NCI-H1105 (cell line): Measurements from ENCODE around the gene LEF1.

Experiments used
- DNase-seq: peaks from one replicate; lab custom pipeline; 2025; lab: John Stamatoyannopoulos, UW

LEF1 gene

GRCh38 chr4:108148316-108148715 lies 20.4 kb downstream of the LEF1 start:
- no peak for DNase-seq

- no peak for DNase-seq
Measured at GRCh38 chr4:108146819-108147218, 21.9 kb downstream of the LEF1 start.

DNA sequence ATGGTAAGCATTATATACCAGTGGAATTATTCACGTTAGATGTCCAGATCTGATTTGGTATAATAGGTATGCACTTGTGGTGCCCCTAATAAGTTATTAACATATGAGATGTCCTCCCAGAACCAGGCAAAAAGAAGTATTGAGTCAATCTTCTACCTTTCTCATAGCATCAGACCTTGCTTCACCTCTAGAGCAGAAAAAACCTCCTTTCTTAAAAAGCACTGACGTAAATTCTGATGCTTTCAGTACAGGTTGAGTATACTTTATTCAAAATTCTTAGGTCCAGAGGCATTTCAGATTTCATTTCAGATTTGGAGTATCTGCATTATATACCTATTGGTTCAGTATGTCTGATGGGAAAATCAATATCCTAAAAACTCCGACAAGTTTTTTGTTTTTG lies 22.4 kb downstream of the LEF1 start:
- no peak for DNase-seq

DNA sequence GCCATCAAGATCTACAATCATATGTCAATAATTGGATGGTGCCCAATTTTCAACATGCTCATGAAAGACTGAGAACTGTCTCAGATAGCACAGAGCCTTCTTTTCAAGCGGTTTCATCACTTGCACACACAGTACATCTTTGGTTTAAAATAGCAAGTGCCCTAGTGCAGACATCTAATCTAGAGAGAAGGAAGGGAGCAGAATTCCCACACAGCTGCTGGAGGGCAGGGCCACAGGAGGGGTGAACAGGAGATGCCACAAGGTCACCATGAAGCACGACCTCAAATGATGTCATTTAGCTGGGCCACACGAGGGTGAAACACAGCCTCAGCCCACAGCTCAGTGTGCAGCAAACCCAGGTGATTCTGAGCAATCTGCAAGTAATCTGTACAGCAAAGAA lies 24.3 kb downstream of the LEF1 start:
- no peak for DNase-seq

GRCh38 chr4:108143515-108143914 lies 25.2 kb downstream of the LEF1 start:
- DNase-seq: no peak

DNA sequence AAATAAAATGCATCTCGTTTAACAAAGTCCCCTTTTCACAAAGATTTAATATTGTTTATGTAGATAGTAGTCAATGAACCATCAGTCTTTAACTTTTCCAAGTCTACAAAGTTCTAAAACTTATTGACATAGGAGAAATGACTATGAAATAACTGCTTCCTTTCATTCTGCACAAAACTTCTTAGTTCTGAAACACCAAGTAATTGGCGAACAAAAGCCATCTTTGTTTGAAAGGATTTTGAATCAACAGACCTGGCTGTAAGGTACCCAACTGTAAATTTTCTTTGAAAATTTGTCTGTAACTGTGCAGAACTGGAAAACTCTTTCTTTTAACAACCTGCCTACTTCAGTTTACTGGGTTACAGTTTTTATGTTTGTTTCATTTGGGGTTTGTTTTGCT lies 25.9 kb downstream of the LEF1 start:
- DNase-seq: no peak

GRCh38 chr4:108141213-108141950 lies 27.4 kb downstream of the LEF1 start:
- DNase-seq: peak; percentile 34

- DNase-seq: no peak
Measured at GRCh38 chr4:108140328-108140727, 28.4 kb downstream of the LEF1 start.

GRCh38 chr4:108139089-108139488 lies 29.6 kb downstream of the LEF1 start:
- DNase-seq: no peak

GRCh38 chr4:108135549-108136209 lies 33.1 kb downstream of the LEF1 start:
- peak; percentile 81 for DNase-seq

GRCh38 chr4:108130955-108131354 lies 37.8 kb downstream of the LEF1 start:
- DNase-seq: no peak

DNA sequence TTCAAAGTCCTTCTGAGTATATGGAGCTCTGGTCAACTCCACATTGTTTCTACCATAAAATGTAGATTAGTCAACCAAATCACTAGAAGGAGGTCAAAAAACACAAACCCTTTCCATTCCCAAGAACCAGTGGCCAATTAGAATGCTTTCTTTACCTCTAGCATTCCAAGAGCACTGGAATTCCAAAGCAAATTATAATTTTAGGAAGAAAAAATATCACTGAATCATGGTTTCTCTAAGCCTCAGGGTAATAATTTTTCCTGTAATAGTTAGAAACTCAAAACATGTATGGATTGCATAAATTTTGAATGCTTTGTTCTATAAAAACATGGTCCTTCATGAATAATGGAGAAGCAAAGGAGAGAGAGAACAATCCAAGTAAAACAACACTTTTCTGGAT lies 39.5 kb downstream of the LEF1 start:
- no peak for DNase-seq

- no peak for DNase-seq
Measured at GRCh38 chr4:108126806-108127205, 41.9 kb downstream of the LEF1 start.

GRCh38 chr4:108120789-108121188 lies 47.9 kb downstream of the LEF1 start:
- no peak for DNase-seq

DNA sequence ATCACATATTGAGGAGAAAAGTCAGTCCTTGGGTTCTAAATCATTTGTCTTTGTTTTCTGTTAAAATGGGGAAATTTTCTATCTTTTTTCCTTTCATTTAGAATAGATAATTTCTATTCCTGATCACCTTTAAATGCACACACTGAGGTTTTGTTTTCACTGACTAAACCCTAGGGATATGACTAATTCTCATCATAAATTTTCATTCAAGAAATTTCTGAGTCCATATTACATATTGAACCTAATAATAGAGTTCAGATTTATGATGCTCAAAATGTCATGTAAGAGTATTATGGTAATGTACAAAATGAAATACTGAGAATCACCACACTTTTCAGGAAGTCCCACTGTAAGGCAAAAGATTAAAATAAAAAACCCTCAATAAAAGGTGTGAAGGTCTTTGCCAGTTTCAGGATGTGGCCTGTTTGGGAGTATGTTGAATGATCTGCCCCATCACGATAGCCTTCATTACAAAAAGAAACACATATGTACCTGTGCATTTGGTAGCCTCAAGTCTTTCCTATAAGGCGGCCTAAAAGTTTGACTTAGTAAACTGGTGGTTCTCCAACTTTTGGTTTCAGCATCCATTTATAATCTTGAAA lies 49.4 kb downstream of the LEF1 start:
- DNase-seq: no peak

DNA sequence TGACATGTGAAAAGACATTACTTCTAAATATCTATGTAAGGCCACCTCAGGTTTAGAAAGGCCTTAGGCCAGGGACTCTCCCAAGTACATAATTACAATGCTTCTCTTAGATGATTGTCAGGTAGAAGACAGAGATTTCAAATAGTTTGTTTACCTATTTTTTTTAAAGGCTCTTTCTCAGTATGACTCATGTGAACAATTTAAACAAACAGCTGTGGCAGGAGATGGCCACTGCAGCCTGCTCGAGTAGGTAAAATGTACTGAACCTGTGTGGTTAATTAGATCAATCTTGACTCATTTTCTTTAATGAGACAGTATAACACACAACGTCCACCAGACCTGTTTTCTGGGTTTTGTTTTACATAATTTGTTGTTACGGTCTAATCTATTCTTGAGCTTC lies 50.2 kb downstream of the LEF1 start:
- peak; percentile 31 for DNase-seq

DNA sequence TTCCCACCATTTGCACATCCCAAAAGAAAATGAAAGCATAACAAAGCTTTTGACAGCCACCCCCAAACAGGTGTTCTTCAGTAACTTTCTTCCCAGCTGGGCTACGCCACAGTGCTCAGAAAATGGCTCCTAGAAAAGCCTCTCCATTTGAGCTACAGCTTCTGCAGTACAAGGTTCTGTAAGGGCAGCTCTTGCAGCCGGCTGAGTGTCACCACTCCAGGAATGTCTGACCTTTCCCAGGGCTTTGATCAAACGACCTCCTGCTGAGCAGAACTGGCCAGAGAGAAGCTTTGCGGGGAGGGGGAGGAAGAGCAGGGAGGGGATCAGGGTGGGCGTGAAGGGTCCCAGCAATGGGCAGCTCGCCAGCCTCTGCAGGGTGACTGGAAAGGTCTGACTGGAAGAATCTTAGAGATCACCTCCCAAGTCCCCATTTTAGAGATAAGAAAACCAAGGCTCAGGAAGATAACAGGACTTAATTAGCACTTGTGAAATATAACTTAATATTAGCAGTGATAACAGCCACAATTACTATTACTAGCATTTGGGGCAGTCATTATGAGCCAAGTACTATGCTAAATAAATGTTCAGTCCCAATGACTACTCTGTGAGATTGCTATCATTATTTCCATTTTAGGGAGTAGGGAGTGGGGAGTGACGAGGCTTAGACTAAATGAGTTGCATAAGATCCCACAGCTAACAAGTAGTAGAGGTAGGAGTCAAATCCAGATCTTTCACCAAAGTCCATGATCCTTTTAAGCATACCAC lies 51.1 kb downstream of the LEF1 start:
- DNase-seq: no peak

DNA sequence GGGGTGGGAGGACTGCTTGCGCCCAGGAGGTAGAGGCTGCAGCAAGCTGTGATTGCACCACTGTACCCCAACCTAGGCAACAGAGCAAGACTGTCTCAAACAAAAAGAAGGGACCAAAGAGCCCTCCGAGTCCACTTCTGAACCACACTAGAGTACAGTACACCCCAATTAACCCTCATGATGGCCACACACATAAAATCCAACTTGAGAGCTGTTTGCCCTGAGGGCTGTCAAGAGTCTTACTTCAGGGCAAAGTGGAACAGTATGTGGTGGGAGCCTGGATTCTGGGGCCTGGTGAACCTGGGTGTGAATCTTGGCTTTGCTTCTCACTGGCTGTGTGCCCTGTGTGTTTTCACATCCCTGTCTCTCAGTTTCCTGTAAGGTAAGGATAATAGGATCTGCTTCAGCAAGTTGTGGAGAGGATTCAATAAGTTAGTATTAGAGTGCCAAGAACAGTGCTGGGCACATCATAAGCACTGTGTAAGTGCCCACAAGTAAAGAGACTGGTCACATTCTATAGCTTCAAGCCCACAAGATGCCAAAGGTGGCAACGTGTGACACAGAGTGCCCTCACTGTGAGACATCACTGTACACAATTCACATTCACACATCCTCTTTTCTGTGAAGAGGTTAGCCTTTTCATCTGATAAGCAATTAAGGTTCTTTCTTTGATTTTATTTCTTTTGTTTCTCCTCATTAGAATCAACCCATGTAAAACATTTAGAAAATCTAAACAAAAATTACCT lies 52.1 kb downstream of the LEF1 start:
- DNase-seq: no peak

- no peak for DNase-seq
Measured at GRCh38 chr4:108115168-108115526, 53.6 kb downstream of the LEF1 start.

DNA sequence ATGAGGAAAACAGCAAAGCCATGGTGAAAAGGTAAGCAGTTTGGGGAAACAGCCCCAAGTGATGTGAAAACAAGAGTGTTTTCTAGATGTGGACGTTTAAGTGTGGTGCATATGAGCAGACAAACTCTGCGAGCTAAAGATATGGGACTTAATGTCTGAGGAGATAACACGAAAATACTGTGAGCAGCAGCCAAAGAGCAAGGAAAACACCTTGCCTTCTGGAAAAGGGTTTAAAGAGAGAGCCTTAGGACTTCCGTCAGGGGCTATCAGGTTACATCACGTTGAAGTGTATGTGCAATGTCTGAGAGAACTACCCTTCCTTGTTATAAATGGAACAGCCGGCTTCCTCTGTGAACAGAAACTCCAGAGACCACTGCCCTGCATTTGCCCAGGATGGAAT lies 54.2 kb downstream of the LEF1 start:
- no peak for DNase-seq

DNA sequence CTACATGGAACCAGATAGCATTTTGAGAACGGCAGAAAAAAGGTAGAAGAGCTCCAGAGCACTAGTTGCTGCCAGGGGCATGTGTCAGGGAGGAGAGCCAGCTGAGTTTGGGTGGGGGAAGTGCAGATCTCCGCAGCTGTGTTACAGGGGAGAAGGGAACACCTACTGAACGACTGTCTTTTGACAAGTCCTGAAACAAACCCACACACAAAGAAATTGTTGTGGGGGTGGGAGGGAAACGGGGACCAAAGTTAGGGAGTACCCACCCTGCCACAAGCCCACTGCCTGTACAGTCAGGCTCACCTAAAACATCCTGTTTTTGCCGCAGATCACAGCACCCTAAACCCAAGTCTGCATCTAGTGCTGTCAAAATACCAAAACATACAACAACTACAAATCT lies 55.5 kb downstream of the LEF1 start:
- no peak for DNase-seq

DNA sequence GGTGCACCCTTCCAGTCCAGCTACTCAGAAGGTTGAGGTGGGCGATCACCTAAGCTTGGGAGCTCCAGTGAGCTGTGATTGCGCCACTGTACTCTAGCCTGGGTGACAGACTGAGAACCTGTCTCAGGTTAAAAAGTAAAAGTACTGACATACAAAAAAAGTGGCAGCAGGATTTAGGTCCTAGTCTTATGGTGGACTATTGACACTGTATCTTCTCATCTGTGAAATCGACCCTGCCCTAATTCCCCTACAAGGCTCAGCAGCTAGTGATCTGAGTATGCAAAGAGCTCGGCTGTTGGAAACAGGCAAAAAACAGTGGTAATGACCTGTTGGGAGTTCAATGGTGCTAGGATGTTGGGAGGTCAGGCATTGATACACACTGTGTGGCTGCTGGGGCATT lies 57.0 kb downstream of the LEF1 start:
- no peak for DNase-seq
